Measurements from ENCODE around the gene LRP1-AS.

LRP1-AS gene

DNA sequence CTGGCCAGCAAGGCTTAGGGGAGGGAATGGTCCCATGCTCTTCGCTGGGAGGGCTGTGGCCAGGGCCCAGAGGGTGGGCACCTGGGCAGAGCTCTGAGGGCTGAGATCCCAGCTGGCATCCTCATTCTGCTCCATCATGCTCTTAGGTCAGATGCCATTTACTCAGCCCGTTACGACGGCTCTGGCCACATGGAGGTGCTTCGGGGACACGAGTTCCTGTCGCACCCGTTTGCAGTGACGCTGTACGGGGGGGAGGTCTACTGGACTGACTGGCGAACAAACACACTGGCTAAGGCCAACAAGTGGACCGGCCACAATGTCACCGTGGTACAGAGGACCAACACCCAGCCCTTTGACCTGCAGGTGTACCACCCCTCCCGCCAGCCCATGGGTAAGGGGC lies 30.8 kb upstream of the LRP1-AS start:
- TF ChIP-seq, protein P1, sequence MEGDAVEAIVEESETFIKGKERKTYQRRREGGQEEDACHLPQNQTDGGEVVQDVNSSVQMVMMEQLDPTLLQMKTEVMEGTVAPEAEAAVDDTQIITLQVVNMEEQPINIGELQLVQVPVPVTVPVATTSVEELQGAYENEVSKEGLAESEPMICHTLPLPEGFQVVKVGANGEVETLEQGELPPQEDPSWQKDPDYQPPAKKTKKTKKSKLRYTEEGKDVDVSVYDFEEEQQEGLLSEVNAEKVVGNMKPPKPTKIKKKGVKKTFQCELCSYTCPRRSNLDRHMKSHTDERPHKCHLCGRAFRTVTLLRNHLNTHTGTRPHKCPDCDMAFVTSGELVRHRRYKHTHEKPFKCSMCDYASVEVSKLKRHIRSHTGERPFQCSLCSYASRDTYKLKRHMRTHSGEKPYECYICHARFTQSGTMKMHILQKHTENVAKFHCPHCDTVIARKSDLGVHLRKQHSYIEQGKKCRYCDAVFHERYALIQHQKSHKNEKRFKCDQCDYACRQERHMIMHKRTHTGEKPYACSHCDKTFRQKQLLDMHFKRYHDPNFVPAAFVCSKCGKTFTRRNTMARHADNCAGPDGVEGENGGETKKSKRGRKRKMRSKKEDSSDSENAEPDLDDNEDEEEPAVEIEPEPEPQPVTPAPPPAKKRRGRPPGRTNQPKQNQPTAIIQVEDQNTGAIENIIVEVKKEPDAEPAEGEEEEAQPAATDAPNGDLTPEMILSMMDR (IDR thresholded peaks at IDR 0.05; ENCODE audit: borderline replicate concordance, extremely low read depth, low read length, poor library complexity, severe bottlenecking) = no peak
- no peak for TF ChIP-seq EZH2 (IDR thresholded peaks at IDR 0.05; ENCODE audit: borderline replicate concordance, low read depth, low read length, severe bottlenecking)
- Histone ChIP-seq H3K4me1 (ENCODE audit: insufficient read depth, low read length) (no peaks in the 10 kb centered on the region), H2AFZ (ENCODE audit: low read depth, low read length) (no peak overlapping the region), H4K20me1 (ENCODE audit: insufficient read depth, low read length) (no peaks in the 10 kb centered on the region; the same call in 1 of the 2 replicates), H3K36me3 (ENCODE audit: insufficient read depth, low read length) (no peaks in the 10 kb centered on the region), H3K4me3 (ENCODE audit: low read depth in 1 of 2, low read length in 2 of 2) (no peak overlapping the region), H3K79me2 (ENCODE audit: insufficient read depth, low read length) (no peaks in the 10 kb centered on the region), H3K9ac (ENCODE audit: low read depth, low read length) (no peak overlapping the region), H3K4me2 (ENCODE audit: insufficient read depth, low read length) (no peak overlapping the region), H3K27me3 (ENCODE audit: insufficient read depth, low read length, poor library complexity) (no peaks in the 10 kb centered on the region), H3K27ac (ENCODE audit: low read length) (no peak overlapping the region), H3K9me3 (ENCODE audit: insufficient read depth, low read length, severe bottlenecking) (no peaks in the 10 kb centered on the region)
- DNase-seq = no peak
- no peak for ATAC-seq (ENCODE audit: insufficient read depth, low read depth)

DNA sequence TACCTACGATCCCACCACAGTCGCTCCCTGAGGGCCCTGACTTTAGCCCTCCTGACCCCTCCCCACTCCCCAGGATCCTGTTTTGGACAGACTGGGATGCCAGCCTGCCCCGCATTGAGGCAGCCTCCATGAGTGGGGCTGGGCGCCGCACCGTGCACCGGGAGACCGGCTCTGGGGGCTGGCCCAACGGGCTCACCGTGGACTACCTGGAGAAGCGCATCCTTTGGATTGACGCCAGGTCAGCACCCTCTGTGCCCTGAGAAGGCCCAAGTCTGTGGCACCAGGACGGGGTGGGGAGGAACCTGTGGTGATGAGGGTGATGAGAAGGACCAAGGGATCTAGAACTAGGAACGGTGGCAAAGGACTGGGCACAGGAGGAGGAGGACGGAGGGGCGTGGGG lies 29.9 kb upstream of the LRP1-AS start:
- TF ChIP-seq, protein P1 (IDR thresholded peaks at IDR 0.05; ENCODE audit: borderline replicate concordance, extremely low read depth, low read length, poor library complexity, severe bottlenecking) = no peak
- no peak for TF ChIP-seq EZH2 (IDR thresholded peaks at IDR 0.05; ENCODE audit: borderline replicate concordance, low read depth, low read length, severe bottlenecking)
- no peak overlapping the region for H3K27ac ChIP-seq (ENCODE audit: low read length)
- no peaks in the 10 kb centered on the region for H3K27me3 ChIP-seq (ENCODE audit: insufficient read depth, low read length, poor library complexity)
- DNase-seq (no peak), ATAC-seq (ENCODE audit: insufficient read depth, low read depth) (no peak)
- H2AFZ ChIP-seq (ENCODE audit: low read depth, low read length) = no peak overlapping the region
- no peak overlapping the region for H3K4me2 ChIP-seq (ENCODE audit: insufficient read depth, low read length)
- no peak overlapping the region for H3K4me3 ChIP-seq (ENCODE audit: low read depth in 1 of 2, low read length in 2 of 2)
- no peaks in the 10 kb centered on the region; the same call in 1 of the 2 replicates for H4K20me1 ChIP-seq (ENCODE audit: insufficient read depth, low read length)
- no peaks in the 10 kb centered on the region for H3K79me2 ChIP-seq (ENCODE audit: insufficient read depth, low read length)
- H3K9ac ChIP-seq (ENCODE audit: low read depth, low read length) = no peak overlapping the region
- no peaks in the 10 kb centered on the region for H3K9me3 ChIP-seq (ENCODE audit: insufficient read depth, low read length, severe bottlenecking)
- no peaks in the 10 kb centered on the region for H3K36me3 ChIP-seq (ENCODE audit: insufficient read depth, low read length)
- H3K4me1 ChIP-seq (ENCODE audit: insufficient read depth, low read length) = no peaks in the 10 kb centered on the region

DNA sequence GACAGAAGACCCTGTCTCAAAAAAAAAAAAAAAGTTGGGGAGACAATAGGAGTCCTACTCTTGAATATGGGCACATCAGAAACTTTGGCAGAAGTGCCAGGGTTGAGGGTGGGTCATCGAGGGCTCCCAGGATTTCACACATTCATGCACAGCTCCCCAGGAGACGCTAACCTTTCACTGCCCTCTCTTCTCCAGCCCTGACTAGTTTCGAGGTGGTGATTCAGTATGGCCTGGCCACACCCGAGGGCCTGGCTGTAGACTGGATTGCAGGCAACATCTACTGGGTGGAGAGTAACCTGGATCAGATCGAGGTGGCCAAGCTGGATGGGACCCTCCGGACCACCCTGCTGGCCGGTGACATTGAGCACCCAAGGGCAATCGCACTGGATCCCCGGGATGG lies 29.4 kb upstream of the LRP1-AS start:
- Histone ChIP-seq H3K4me1 (ENCODE audit: insufficient read depth, low read length) (no peaks in the 10 kb centered on the region), H3K79me2 (ENCODE audit: insufficient read depth, low read length) (no peaks in the 10 kb centered on the region), H3K27ac (ENCODE audit: low read length) (no peak overlapping the region), H3K9ac (ENCODE audit: low read depth, low read length) (no peak overlapping the region), H3K4me3 (ENCODE audit: low read depth in 1 of 2, low read length in 2 of 2) (no peak overlapping the region), H3K36me3 (ENCODE audit: insufficient read depth, low read length) (no peaks in the 10 kb centered on the region), H3K4me2 (ENCODE audit: insufficient read depth, low read length) (no peak overlapping the region), H4K20me1 (ENCODE audit: insufficient read depth, low read length) (no peaks in the 10 kb centered on the region; the same call in 1 of the 2 replicates), H2AFZ (ENCODE audit: low read depth, low read length) (no peak overlapping the region), H3K27me3 (ENCODE audit: insufficient read depth, low read length, poor library complexity) (no peaks in the 10 kb centered on the region), H3K9me3 (ENCODE audit: insufficient read depth, low read length, severe bottlenecking) (no peaks in the 10 kb centered on the region)
- ATAC-seq (ENCODE audit: insufficient read depth, low read depth) (no peak), DNase-seq (no peak)
- TF ChIP-seq, protein P1 (IDR thresholded peaks at IDR 0.05; ENCODE audit: borderline replicate concordance, extremely low read depth, low read length, poor library complexity, severe bottlenecking) = no peak

DNA sequence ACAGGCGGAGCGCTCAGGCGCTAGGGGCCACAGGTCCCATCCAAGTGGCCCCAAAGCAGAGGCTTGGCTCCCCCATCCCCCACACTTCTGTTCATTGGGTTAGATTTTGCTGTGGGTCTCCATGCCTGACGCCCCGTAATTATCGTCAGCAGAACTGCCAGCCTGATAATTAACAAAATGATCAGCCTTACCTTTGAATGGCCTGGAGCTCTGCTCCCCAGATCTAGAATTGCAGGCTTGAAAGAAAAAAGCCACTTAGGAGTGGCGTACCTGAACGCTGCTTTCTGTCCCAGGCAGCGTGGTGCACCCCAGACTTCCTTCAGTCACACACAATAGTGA lies 28.7 kb upstream of the LRP1-AS start:
- TF ChIP-seq EZH2 (IDR thresholded peaks at IDR 0.05; ENCODE audit: borderline replicate concordance, low read depth, low read length, severe bottlenecking) = no peak
- TF ChIP-seq, protein P1 (IDR thresholded peaks at IDR 0.05; ENCODE audit: borderline replicate concordance, extremely low read depth, low read length, poor library complexity, severe bottlenecking) = no peak
- ATAC-seq (ENCODE audit: insufficient read depth, low read depth) = no peak
- Histone ChIP-seq H3K79me2 (ENCODE audit: insufficient read depth, low read length) (no peaks in the 10 kb centered on the region), H3K9me3 (ENCODE audit: insufficient read depth, low read length, severe bottlenecking) (no peaks in the 10 kb centered on the region), H3K36me3 (ENCODE audit: insufficient read depth, low read length) (no peaks in the 10 kb centered on the region), H3K4me3 (ENCODE audit: low read depth in 1 of 2, low read length in 2 of 2) (no peak overlapping the region), H4K20me1 (ENCODE audit: insufficient read depth, low read length) (no peaks in the 10 kb centered on the region; the same call in 1 of the 2 replicates), H2AFZ (ENCODE audit: low read depth, low read length) (no peak overlapping the region), H3K9ac (ENCODE audit: low read depth, low read length) (no peak overlapping the region), H3K4me2 (ENCODE audit: insufficient read depth, low read length) (no peak overlapping the region), H3K27me3 (ENCODE audit: insufficient read depth, low read length, poor library complexity) (no peaks in the 10 kb centered on the region), H3K4me1 (ENCODE audit: insufficient read depth, low read length) (no peaks in the 10 kb centered on the region), H3K27ac (ENCODE audit: low read length) (no peak overlapping the region)
- no peak for DNase-seq

All from DND-41 (cell line).